Activated CD4-positive, alpha-beta T cell treated with anti-CD3 and anti-CD28 coated beads, Interleukin-2, Interleukin-6, amounts not matched to agents 100 ng/mL and 50 ng/mL, durations not matched to agents 16 hours and 8 hours (primary cell): ENCODE results near the gene UPK2.

Experiments used
- DNase-seq: peaks from one replicate; pipeline ENCODE4 v3.0.0-alpha.2; 2020

The UPK2 gene

GRCh38 chr11:118996926-118997626 lies 41.0 kb downstream of the UPK2 start:
- DNase-seq = peak; percentile 74

GRCh38 chr11:118997627-118998387 lies 41.7 kb downstream of the UPK2 start, which contains the start of gene CENATAC:
CENATAC (plus strand) TSS chr11:118998138; CDS start chr11:118998198, 60 bp downstream.
- DNase-seq = peak; percentile 98

DNA sequence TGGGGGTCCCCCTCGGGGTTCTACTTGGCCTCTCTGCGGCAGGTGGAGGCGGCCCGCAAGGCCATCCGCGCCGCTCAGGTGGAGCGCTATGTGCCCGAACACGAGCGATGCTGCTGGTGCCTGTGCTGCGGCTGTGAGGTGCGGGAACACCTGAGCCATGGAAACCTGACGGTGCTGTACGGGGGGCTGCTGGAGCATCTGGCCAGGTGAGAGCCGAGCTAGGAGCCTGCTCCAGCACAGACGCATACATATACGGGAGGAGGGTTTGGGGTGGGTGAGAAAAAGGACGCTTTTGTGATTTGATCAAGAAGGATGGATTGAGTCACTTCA lies 42.3 kb downstream of the UPK2 start:
- DNase-seq = no peak

DNA sequence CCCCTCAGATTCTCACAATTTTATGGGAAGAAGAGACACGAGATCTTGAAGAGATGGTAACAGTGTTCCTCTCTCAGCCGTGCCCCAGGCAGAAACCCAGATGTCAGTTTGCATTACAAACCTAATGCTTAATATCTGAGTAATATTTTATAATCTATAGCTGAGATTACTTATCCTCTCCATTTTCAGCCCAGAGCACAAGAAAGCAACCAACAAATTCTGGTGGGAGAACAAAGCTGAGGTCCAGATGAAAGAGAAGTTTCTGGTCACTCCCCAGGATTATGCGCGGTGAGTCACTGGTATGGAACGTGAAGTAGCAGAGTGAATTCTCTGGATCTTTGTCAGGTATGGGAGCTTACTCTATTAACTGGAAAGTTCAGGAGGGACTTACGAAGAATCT lies 42.7 kb downstream of the UPK2 start:
- DNase-seq = no peak

DNA sequence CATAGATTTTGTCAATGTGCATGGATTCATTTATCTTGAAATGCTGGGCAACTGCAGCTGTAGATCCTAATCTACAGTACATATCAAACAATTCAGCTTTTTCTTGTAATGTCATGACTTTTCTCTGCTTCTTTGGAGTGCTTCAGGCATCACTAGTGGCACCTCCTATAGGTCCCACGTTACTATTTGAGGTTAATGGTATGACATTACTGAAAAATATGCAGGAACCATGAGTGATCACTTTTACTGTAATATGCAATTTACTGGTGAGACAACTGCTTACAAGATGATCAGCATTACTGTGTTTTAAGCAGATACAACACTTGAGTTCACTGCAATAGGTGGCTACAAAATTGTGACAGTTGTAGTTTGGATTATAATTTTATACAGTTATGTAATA lies 44.8 kb downstream of the UPK2 start:
- no peak for DNase-seq

DNA sequence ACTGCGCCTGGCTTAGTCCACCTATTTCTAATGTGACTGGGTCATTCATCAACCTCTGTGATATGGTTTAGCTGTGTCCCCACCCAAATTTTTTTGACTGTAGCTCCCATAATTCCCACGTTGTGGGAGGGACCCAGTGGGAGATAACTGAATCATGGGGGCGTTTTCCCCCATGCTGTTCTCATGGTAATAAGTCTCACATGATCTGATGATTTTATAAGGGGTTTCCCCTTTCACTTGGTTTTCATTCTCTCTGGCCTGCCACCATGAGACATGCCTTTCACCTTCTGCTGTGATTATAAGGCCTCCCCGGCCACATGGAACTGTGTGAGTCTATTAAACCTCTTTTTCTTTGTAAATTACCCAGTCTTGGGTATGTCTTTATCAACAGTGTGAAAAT lies 50.6 kb downstream of the UPK2 start:
- no peak for DNase-seq
